ENCODE data around the gene PTRHD1. TPM values are rescaled to one million over a fixed set of nuclear protein-coding genes. Genes with fewer than 3 reads are reported as not detected.

The PTRHD1 gene
- total RNA-seq, 1 experiment from 2014 or later: 39.2 TPM

DNA sequence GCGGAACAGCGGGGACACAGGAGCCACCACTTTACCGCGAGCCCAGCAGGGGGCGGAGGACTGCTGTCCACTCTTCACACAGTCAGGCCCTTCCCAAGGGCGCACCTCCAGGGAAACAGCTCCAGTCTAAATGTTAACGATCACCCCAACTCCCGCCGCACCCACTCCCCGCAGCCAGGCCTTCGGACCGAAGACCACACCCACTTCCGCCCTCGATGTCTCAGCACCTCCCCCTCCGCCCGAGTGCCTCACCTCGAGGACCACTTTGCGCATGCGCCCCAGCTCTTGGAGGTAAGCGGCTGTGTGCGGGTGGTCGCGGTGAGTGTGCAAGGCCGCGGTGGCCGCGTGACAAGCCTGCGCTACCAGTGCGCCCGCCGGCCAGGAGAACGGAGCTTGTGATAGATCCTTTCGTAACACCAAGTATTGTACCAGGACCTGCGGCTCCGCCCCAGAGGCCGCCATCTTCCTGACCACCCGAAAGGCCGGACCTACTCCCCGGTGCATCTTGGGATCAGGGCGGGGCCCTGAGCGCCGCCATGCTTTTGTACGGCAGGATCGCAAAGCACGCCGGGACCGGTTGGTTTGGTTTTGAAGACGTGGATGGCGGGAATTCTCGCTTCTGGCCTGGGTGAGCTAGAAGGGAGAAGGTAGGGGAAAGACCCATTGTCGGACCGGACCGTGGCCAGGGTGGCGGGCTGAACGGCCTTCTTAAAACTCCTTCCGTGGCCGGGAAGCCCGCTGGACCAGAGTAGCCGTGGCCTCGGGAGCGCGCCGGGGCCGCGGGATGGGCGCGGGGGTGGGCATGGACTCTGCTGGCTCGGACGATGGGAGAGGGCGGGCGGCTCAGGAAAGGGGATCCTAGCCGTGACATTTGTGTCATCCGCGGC, at the start of gene PTRHD1, which contains the start of gene CENPO (continued):
- TF ChIP-seq, protein P1, sequence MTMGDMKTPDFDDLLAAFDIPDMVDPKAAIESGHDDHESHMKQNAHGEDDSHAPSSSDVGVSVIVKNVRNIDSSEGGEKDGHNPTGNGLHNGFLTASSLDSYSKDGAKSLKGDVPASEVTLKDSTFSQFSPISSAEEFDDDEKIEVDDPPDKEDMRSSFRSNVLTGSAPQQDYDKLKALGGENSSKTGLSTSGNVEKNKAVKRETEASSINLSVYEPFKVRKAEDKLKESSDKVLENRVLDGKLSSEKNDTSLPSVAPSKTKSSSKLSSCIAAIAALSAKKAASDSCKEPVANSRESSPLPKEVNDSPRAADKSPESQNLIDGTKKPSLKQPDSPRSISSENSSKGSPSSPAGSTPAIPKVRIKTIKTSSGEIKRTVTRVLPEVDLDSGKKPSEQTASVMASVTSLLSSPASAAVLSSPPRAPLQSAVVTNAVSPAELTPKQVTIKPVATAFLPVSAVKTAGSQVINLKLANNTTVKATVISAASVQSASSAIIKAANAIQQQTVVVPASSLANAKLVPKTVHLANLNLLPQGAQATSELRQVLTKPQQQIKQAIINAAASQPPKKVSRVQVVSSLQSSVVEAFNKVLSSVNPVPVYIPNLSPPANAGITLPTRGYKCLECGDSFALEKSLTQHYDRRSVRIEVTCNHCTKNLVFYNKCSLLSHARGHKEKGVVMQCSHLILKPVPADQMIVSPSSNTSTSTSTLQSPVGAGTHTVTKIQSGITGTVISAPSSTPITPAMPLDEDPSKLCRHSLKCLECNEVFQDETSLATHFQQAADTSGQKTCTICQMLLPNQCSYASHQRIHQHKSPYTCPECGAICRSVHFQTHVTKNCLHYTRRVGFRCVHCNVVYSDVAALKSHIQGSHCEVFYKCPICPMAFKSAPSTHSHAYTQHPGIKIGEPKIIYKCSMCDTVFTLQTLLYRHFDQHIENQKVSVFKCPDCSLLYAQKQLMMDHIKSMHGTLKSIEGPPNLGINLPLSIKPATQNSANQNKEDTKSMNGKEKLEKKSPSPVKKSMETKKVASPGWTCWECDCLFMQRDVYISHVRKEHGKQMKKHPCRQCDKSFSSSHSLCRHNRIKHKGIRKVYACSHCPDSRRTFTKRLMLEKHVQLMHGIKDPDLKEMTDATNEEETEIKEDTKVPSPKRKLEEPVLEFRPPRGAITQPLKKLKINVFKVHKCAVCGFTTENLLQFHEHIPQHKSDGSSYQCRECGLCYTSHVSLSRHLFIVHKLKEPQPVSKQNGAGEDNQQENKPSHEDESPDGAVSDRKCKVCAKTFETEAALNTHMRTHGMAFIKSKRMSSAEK (CRISPR knock-in tag; IDR thresholded peaks at IDR 0.05; ENCODE audit: borderline replicate concordance): 0 out of 2 replicates have a peak, but pooled peaks have one; percentile 27
- TF ChIP-seq ESRRA (CRISPR knock-in tag; IDR thresholded peaks at IDR 0.05; ENCODE audit: borderline replicate concordance) (0 out of 2 replicates have a peak, but pooled peaks have one; percentile 44), GTF2I (CRISPR knock-in tag; conservative IDR thresholded peaks at IDR 0.05) (no peak), ETV6 (CRISPR knock-in tag; IDR thresholded peaks at IDR 0.05) (peak; percentile 35), JUN (CRISPR knock-in tag; IDR thresholded peaks at IDR 0.05) (peak; percentile 53; the same call in 1 of the 2 replicates), ZNF416 (CRISPR knock-in tag; IDR thresholded peaks at IDR 0.05) (no peak), ZNF138 (CRISPR knock-in tag; conservative IDR thresholded peaks at IDR 0.05) (no peak), FOXK1 (CRISPR knock-in tag; IDR thresholded peaks at IDR 0.05) (peak; percentile 77; the same call in 1 of the 2 replicates), ELF4 (CRISPR knock-in tag; IDR thresholded peaks at IDR 0.05; ENCODE audit: low read depth) (no peak), ZBTB21 (CRISPR knock-in tag; IDR thresholded peaks at IDR 0.05; ENCODE audit: borderline replicate concordance) (no peak), CREM (CRISPR knock-in tag; IDR thresholded peaks at IDR 0.05) (peak; percentile 34; the same call in 1 of the 2 replicates), MXD4 (CRISPR knock-in tag; IDR thresholded peaks at IDR 0.05; ENCODE audit: borderline replicate concordance) (no peak), HMGA2 (CRISPR knock-in tag; IDR thresholded peaks at IDR 0.05) (no peak), ATF1 (CRISPR knock-in tag; IDR thresholded peaks at IDR 0.05) (no peak), TCF7 (CRISPR knock-in tag; IDR thresholded peaks at IDR 0.05; ENCODE audit: low read depth) (no peak)
- TF ChIP-seq, protein P2, sequence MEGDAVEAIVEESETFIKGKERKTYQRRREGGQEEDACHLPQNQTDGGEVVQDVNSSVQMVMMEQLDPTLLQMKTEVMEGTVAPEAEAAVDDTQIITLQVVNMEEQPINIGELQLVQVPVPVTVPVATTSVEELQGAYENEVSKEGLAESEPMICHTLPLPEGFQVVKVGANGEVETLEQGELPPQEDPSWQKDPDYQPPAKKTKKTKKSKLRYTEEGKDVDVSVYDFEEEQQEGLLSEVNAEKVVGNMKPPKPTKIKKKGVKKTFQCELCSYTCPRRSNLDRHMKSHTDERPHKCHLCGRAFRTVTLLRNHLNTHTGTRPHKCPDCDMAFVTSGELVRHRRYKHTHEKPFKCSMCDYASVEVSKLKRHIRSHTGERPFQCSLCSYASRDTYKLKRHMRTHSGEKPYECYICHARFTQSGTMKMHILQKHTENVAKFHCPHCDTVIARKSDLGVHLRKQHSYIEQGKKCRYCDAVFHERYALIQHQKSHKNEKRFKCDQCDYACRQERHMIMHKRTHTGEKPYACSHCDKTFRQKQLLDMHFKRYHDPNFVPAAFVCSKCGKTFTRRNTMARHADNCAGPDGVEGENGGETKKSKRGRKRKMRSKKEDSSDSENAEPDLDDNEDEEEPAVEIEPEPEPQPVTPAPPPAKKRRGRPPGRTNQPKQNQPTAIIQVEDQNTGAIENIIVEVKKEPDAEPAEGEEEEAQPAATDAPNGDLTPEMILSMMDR (IDR thresholded peaks at IDR 0.05): no peak
- TF ChIP-seq, protein P3, sequence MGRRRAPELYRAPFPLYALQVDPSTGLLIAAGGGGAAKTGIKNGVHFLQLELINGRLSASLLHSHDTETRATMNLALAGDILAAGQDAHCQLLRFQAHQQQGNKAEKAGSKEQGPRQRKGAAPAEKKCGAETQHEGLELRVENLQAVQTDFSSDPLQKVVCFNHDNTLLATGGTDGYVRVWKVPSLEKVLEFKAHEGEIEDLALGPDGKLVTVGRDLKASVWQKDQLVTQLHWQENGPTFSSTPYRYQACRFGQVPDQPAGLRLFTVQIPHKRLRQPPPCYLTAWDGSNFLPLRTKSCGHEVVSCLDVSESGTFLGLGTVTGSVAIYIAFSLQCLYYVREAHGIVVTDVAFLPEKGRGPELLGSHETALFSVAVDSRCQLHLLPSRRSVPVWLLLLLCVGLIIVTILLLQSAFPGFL (CRISPR knock-in tag; IDR thresholded peaks at IDR 0.05; ENCODE audit: borderline replicate concordance): no peak; the same call in 1 of the 2 replicates
- TF ChIP-seq, protein P4, sequence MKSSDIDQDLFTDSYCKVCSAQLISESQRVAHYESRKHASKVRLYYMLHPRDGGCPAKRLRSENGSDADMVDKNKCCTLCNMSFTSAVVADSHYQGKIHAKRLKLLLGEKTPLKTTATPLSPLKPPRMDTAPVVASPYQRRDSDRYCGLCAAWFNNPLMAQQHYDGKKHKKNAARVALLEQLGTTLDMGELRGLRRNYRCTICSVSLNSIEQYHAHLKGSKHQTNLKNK (CRISPR knock-in tag; IDR thresholded peaks at IDR 0.05): no peak
- TF ChIP-seq, protein P5, sequence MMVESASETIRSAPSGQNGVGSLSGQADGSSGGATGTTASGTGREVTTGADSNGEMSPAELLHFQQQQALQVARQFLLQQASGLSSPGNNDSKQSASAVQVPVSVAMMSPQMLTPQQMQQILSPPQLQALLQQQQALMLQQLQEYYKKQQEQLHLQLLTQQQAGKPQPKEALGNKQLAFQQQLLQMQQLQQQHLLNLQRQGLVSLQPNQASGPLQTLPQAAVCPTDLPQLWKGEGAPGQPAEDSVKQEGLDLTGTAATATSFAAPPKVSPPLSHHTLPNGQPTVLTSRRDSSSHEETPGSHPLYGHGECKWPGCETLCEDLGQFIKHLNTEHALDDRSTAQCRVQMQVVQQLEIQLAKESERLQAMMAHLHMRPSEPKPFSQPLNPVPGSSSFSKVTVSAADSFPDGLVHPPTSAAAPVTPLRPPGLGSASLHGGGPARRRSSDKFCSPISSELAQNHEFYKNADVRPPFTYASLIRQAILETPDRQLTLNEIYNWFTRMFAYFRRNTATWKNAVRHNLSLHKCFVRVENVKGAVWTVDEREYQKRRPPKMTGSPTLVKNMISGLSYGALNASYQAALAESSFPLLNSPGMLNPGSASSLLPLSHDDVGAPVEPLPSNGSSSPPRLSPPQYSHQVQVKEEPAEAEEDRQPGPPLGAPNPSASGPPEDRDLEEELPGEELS (CRISPR knock-in tag; IDR thresholded peaks at IDR 0.05): no peak; the same call in 1 of the 2 replicates
- TF ChIP-seq, protein P6, sequence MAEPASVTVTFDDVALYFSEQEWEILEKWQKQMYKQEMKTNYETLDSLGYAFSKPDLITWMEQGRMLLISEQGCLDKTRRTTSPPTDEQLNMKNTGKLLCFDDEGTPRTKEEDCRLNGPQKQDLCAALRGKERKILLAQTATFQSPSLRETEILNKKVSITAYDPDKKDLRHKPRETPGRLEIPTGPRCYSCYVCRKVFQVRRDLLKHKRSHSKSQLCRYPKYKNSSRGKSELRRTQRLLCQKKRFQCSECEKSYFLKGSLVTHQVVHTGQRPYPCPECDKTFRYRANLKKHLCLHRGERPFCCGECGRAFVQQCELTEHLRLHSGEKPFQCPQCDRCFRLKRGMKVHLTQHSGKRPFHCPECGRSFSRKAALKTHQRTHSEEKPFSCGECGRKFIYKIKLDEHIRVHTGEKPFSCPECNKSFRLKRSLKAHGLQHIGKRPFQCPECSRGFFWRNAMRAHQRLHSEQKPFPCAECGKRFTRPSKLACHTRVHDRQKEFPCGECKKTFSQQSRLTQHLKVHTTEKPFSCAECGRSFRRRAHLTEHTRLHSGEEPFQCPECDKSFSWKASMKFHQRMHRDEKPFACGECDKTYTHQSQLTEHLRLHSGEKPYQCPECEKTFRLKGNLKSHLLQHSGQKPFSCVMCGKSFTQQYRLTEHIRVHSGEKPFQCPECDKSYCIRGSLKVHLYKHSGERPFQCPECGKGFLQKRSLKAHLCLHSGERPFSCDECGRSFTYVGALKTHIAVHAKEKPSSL (CRISPR knock-in tag; conservative IDR thresholded peaks at IDR 0.05): no peak
- TF ChIP-seq, protein P7, sequence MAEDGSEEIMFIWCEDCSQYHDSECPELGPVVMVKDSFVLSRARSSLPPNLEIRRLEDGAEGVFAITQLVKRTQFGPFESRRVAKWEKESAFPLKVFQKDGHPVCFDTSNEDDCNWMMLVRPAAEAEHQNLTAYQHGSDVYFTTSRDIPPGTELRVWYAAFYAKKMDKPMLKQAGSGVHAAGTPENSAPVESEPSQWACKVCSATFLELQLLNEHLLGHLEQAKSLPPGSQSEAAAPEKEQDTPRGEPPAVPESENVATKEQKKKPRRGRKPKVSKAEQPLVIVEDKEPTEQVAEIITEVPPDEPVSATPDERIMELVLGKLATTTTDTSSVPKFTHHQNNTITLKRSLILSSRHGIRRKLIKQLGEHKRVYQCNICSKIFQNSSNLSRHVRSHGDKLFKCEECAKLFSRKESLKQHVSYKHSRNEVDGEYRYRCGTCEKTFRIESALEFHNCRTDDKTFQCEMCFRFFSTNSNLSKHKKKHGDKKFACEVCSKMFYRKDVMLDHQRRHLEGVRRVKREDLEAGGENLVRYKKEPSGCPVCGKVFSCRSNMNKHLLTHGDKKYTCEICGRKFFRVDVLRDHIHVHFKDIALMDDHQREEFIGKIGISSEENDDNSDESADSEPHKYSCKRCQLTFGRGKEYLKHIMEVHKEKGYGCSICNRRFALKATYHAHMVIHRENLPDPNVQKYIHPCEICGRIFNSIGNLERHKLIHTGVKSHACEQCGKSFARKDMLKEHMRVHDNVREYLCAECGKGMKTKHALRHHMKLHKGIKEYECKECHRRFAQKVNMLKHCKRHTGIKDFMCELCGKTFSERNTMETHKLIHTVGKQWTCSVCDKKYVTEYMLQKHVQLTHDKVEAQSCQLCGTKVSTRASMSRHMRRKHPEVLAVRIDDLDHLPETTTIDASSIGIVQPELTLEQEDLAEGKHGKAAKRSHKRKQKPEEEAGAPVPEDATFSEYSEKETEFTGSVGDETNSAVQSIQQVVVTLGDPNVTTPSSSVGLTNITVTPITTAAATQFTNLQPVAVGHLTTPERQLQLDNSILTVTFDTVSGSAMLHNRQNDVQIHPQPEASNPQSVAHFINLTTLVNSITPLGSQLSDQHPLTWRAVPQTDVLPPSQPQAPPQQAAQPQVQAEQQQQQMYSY (CRISPR knock-in tag; IDR thresholded peaks at IDR 0.05): peak; percentile 88
